Vagina (tissue), 2 donors: ENCODE results near the gene NGB. TPM values are rescaled to one million over a fixed set of nuclear protein-coding genes. Genes with fewer than 3 reads are reported as not detected.
A peak's percentile ranks its signal among the peaks of the same experiment; 100 is the strongest.
"Not testable (repeated sequence)": the region's sequence is repeated elsewhere in the genome, so short reads cannot be mapped to it uniquely, and the experiment has no call there.

Source experiments
- DNase-seq, 2 donors: peaks; one replicate each; pipeline ENCODE4 v3.0.0-alpha.2; 2017; ENCODE audit errors: extremely low spot score in 2 of 2
- H3K27ac ChIP-seq: fragments of 200-600 bp; sonication (generic); one replicate; pipeline ENCODE4 v1.5.1; 2019
- H3K27me3 ChIP-seq: fragments of 200-600 bp; sonication (generic); one replicate; pipeline ENCODE4 v1.5.1; 2019
- H3K36me3 ChIP-seq, 2 donors: fragments of 200-600 bp; sonication (generic); one replicate each; pipeline ENCODE4 v1.5.1; 2017 to 2019
- H3K4me1 ChIP-seq: fragments of 200-600 bp; sonication (generic); one replicate; pipeline ENCODE4 v1.5.1; 2019
- H3K4me3 ChIP-seq, 2 donors: fragments of 200-600 bp; sonication (generic); 1 replicate in 1 of 2; 2 replicates in 1 of 2; pipeline ENCODE4 v1.5.1; 2016 to 2019
- H3K9me3 ChIP-seq: fragments of 200-600 bp; sonication (generic); one replicate; pipeline ENCODE4 v1.5.1; 2019
- POLR2A ChIP-seq, 2 donors: fragments of 450-650 bp; IDR thresholded peaks; one replicate each; pipeline ENCODE4 v1.6.1; 2017; ENCODE audit warnings: antibody characterized with exemption in 2 of 2, mild to moderate bottlenecking in 2 of 2, moderate library complexity in 2 of 2
- POLR2AphosphoS5 ChIP-seq, 2 donors: sonication (generic); formaldehyde crosslinking; IDR thresholded peaks; one replicate each; pipeline ENCODE4 v1.9.0; 2017; ENCODE audit warnings: antibody characterized with exemption in 2 of 2, mild to moderate bottlenecking in 2 of 2, low read depth in 1 of 2; ENCODE audit not compliant: insufficient read depth in 1 of 2
- intact Hi-C: fragments of 100-400 bp; cut with DNase I; formaldehyde crosslinking; loops from one replicate; pipeline ENCODE4 v1.15.1; 2023
- total RNA-seq: library from RNA; depleted of rRNA; stranded (reverse); fragments of >200 nt; gene quantifications from one replicate; pipeline ENCODE4 v1.2.3, GENCODE V29; 2016
- TF ChIP-seq, protein P1 (sequence below), 3 experiments: fragments of 450-650 bp in 2 of 3; fragments of 200-600 bp in 1 of 3; sonication (generic) in 1 of 3; IDR thresholded peaks; one replicate each; pipeline ENCODE4 v1.5.1; 2017 to 2019; ENCODE audit warnings: antibody characterized with exemption in 3 of 3, mild to moderate bottlenecking in 2 of 3, moderate library complexity in 2 of 3

NGB gene, protein sequence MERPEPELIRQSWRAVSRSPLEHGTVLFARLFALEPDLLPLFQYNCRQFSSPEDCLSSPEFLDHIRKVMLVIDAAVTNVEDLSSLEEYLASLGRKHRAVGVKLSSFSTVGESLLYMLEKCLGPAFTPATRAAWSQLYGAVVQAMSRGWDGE
- total RNA-seq: 1.7 TPM

DNA sequence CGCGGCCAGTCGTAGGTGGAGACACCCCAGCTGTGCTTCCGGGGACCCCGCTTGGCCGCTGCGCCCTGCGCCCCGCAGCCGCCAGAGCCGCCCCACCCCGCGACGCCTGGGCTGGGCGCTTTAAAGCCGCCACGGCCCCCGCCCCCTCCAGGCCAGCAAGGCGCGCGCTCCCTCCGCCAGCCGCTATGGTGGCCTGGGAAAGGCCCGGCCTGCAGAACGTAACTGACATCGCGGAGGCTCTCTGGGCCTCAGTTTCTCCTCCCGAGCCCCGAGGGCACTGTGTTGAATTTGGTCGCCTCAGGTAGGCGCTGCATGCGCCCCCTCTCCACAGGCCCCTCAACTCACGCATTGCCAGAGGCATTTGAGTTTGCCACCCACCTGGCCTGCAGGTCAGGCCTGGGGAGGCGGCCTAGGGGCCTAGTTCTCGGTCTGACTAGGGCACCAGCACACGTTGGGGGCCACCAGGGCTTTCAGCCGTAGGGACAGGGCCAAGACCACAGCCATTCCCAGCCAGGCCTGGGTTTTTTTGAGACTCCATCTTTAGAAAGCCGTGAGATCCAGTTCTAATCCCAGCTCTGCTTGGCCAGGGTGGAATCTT is at the start of gene NGB:
TSS of gene NGB (minus strand) at position 94 of the 598 bp plus-strand sequence. CDS start 269 bp downstream, outside the sequence.
- intact Hi-C loops: no loop called here
- H3K9me3 ChIP-seq: no peaks in the 10 kb centered on the region
- no peak within 1 kb of the TSS for H3K4me3 ChIP-seq
- no peak within 1 kb of the TSS for H3K27ac ChIP-seq
- DNase-seq: no peak
- H3K4me1 ChIP-seq: peaks cover 11% of the 10 kb centered on the region
- TF ChIP-seq POLR2A (IDR thresholded peaks at IDR 0.05) (no peak), POLR2AphosphoS5 (IDR thresholded peaks at IDR 0.05; ENCODE audit: insufficient read depth in 1 of 2, low read depth in 1 of 2) (no peak)
- TF ChIP-seq, protein P1, sequence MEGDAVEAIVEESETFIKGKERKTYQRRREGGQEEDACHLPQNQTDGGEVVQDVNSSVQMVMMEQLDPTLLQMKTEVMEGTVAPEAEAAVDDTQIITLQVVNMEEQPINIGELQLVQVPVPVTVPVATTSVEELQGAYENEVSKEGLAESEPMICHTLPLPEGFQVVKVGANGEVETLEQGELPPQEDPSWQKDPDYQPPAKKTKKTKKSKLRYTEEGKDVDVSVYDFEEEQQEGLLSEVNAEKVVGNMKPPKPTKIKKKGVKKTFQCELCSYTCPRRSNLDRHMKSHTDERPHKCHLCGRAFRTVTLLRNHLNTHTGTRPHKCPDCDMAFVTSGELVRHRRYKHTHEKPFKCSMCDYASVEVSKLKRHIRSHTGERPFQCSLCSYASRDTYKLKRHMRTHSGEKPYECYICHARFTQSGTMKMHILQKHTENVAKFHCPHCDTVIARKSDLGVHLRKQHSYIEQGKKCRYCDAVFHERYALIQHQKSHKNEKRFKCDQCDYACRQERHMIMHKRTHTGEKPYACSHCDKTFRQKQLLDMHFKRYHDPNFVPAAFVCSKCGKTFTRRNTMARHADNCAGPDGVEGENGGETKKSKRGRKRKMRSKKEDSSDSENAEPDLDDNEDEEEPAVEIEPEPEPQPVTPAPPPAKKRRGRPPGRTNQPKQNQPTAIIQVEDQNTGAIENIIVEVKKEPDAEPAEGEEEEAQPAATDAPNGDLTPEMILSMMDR (IDR thresholded peaks at IDR 0.05): no peak
- no peaks in the 10 kb centered on the region for H3K27me3 ChIP-seq
- no peaks in the 10 kb centered on the region for H3K36me3 ChIP-seq

DNA sequence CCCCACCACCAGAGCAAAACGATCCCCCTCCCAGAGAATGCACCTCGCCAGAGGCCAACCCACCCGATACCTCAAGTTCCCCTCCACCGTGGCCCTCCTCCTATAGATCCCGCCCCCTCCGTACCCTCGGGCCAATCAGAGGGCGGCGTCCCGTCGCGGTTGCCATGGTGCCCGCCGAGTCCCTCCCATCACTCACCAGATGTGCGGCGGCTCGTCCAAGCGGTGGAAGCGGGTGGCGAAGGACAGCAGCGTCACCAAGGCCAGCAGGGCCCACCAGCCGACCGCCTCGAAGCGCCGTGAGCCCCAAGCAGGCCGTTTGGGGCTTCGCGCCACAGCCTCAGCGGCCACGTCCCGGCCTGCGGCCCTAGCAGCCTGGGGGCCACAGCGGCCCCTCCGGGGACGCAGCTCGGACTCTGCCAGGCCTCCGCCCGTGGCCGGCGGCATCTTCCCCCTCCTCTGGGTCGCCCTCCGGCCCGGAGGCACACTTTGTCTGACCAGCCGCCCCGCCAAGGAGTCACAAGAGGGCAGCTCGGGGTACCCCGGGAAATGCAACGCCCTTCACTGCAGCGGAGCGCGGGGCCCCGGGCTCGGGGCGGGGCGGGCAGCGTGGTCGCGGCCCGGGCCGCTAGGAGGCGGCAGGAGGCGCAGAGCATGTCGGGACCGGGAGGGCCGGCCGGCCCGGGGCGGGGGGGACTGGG is 49.4 kb upstream of the NGB start, which contains the start of gene POMT2:
TSS of gene POMT2 (minus strand) at position 646 of the 698 bp plus-strand sequence. CDS start at position 444, 202 bp downstream.
- peak in 1 of 2 donors; percentile 94 for DNase-seq
- Histone ChIP-seq H3K4me3 (peak within 1 kb of the TSS; percentile 91 to 99), H3K27me3 (no peaks in the 10 kb centered on the region), H3K9me3 (no peaks in the 10 kb centered on the region), H3K36me3 (no peaks in the 10 kb centered on the region), H3K27ac (peak within 1 kb of the TSS; percentile 94), H3K4me1 (peaks cover 36% of the 10 kb centered on the region)
- TF ChIP-seq POLR2AphosphoS5 (IDR thresholded peaks at IDR 0.05; ENCODE audit: insufficient read depth in 1 of 2, low read depth in 1 of 2): peak; percentile 20 to 57
- TF ChIP-seq, protein P1 (IDR thresholded peaks at IDR 0.05): peak in 2 of 3 experiments; percentile 40 to 47
- peak in 1 of 2 donors; percentile 48 for TF ChIP-seq POLR2A (IDR thresholded peaks at IDR 0.05)
- intact Hi-C loops: no loop called here

DNA sequence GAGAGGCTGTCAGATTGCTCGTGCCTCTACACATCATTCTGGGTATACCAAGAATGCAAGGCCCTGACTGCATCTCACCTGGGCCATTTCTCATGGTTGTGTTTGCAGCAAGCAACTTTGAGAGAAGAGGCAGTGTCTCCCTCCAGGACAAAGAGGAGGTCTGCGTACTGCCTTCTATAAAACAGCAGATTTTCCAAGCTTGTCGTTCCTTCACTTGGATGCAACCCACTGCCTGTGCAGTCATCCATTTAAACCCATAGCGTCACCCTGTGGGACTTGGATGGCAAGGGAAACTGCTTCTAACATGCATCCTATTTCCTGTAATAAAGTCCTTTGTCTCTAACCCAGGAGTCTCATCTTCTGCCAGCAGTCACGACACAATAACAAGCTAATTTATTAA is 48.4 kb upstream of the NGB start:
- no peaks in the 10 kb centered on the region for H3K36me3 ChIP-seq
- H3K4me3 ChIP-seq: peak overlapping the region in 1 of 2 donors; percentile 91
- H3K27ac ChIP-seq: no peak overlapping the region
- H3K9me3 ChIP-seq: no peaks in the 10 kb centered on the region
- H3K27me3 ChIP-seq: no peaks in the 10 kb centered on the region
- intact Hi-C loops: loop anchor here (10.0 kb wide), 1 partner anchor 445 kb away; no protein-coding TSS in a partner anchor
- H3K4me1 ChIP-seq: peaks cover 46% of the 10 kb centered on the region
- no peak for DNase-seq
- TF ChIP-seq POLR2AphosphoS5 (IDR thresholded peaks at IDR 0.05; ENCODE audit: insufficient read depth in 1 of 2, low read depth in 1 of 2) (no peak), POLR2A (IDR thresholded peaks at IDR 0.05) (no peak)
- TF ChIP-seq, protein P1 (IDR thresholded peaks at IDR 0.05): no peak

DNA sequence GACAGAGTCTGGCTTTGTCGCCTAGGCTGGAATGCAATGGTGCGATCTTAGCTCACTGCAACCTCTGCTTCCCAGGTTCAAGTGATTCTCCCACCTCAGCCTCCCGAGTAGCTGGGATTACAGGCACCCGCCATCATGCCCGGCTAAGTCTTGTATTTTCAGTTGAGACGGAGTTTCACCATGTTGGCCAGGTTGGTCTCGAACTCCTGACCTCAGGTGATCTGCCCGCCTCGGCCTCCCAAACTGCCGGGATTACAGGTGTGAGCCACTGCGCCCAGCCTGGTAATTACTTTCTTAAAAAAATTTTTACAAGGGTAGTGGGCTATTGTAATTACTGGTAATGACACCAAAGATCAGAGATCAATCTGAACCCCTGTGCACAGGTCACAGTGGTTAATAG is 47.8 kb upstream of the NGB start:
- H3K4me1 ChIP-seq: peaks cover 53% of the 10 kb centered on the region
- not testable (repeated sequence) for H3K36me3 ChIP-seq, H3K27ac ChIP-seq, H3K9me3 ChIP-seq, DNase-seq, H3K27me3 ChIP-seq, H3K4me3 ChIP-seq
- intact Hi-C loops: loop anchor here (10.0 kb wide), 1 partner anchor 444 kb away; no protein-coding TSS in a partner anchor

DNA sequence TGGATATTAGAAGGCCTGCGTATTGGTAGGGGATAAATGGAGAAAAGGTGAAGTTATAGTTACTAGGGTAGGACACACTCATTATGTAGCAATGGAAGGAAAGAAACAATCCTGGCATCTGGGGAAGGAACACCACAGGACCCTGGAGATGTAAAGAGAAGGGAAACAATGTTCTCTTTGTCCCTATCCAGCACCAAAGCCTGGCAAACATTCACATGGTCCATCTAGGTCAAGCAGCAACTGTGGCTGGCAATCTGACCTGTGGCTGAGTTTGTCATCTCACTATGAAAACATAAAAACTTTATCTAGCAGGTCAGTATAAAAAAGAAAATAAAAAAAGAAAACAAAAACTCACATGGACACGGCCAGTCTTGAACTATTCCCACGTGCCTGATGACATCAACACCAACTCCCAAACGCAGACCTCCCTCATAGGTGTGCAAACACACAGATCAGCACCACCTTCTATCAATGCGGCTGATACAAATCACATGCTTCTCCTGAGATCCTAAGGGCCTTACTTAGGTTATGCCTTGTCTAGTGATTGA is 47.1 kb upstream of the NGB start:
- Histone ChIP-seq H3K27me3 (no peaks in the 10 kb centered on the region), H3K9me3 (no peaks in the 10 kb centered on the region), H3K36me3 (no peaks in the 10 kb centered on the region), H3K27ac (no peak overlapping the region), H3K4me1 (peaks cover 60% of the 10 kb centered on the region), H3K4me3 (no peak overlapping the region)
- intact Hi-C loops: loop anchor here (10.0 kb wide), 1 partner anchor 443 kb away; no protein-coding TSS in a partner anchor
- DNase-seq: no peak
- TF ChIP-seq POLR2AphosphoS5 (IDR thresholded peaks at IDR 0.05; ENCODE audit: insufficient read depth in 1 of 2, low read depth in 1 of 2): no peak
- TF ChIP-seq, protein P1 (IDR thresholded peaks at IDR 0.05): no peak
- no peak for TF ChIP-seq POLR2A (IDR thresholded peaks at IDR 0.05)
